Glutamatergic neuron (in vitro differentiated cells): Measurements from ENCODE around the gene CHERP. TPM values are rescaled to one million over a fixed set of nuclear protein-coding genes. Genes with fewer than 3 reads are reported as not detected.

Experiments
- DNase-seq: peaks from one replicate; pipeline ENCODE4 v3.0.0; 2022
- H3K27ac Mint-ChIP-seq: one replicate; pipeline ENCODE4 v1.8.0; 2020; ENCODE audit warnings: mild to moderate bottlenecking, mixed read lengths, inconsistent platforms; ENCODE audit not compliant: unreplicated experiment
- H3K27me3 Mint-ChIP-seq: one replicate; pipeline ENCODE4 v1.8.0; 2020; ENCODE audit warnings: mild to moderate bottlenecking, moderate library complexity, mixed read lengths, inconsistent platforms; ENCODE audit not compliant: unreplicated experiment
- H3K36me3 Mint-ChIP-seq: one replicate; pipeline ENCODE4 v1.8.0; 2020; ENCODE audit warnings: mild to moderate bottlenecking, mixed read lengths, inconsistent platforms; ENCODE audit not compliant: unreplicated experiment
- H3K4me1 Mint-ChIP-seq: one replicate; pipeline ENCODE4 v1.8.0; 2020; ENCODE audit warnings: mild to moderate bottlenecking, low read depth, mixed read lengths, inconsistent platforms; ENCODE audit not compliant: unreplicated experiment
- H3K4me3 Mint-ChIP-seq: one replicate; pipeline ENCODE4 v1.8.0; 2020; ENCODE audit warnings: mild to moderate bottlenecking, mixed read lengths, inconsistent platforms; ENCODE audit not compliant: unreplicated experiment
- H3K9me3 Mint-ChIP-seq: one replicate; pipeline ENCODE4 v1.8.0; 2020; ENCODE audit warnings: mild to moderate bottlenecking, moderate library complexity, mixed read lengths, inconsistent platforms; ENCODE audit not compliant: unreplicated experiment
- total RNA-seq: library from RNA; stranded (reverse); fragmentation: NEBNext Ultra II Directional; extraction: Animal tissue kit (Norgen Biotek cat#: 25700); gene quantifications from one replicate; pipeline ENCODE4 v1.2.1, GENCODE V29; 2021; ENCODE audit not compliant: unreplicated experiment
- TF ChIP-seq, protein P1 (sequence below): fragments of 200-600 bp; sonication (generic); IDR thresholded peaks from one replicate; pipeline ENCODE4 v1.5.0; 2021; ENCODE audit not compliant: partially characterized antibody, unreplicated experiment

The CHERP gene
- total RNA-seq, 1 donor from 2014 or later: 50.7 TPM

DNA sequence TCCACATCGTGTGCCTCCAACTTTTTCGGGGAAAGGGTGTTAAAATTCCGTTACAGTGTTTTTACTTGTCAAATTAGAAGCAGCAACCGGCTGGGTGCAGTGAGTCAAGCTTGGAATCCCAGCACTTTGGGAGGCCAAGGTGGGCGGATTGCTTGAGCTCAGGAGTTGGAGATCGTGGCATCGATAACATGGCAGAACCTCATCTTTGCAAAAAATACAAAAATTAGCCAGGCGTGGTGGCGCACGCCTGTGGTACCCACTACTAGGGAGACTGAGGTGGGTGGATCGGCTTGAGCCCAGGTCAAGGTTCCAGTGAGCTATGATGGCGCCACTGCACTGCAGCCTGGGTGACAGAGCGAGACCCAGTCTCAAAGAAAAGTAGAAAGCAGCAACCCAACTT is 31.1 kb upstream of the CHERP start:
- Mint-ChIP-seq H3K4me3 (peak overlapping the region; percentile 98), H3K27me3 (peaks cover 12% of the 10 kb centered on the region), H3K27ac (peak overlapping the region; percentile 90), H3K4me1 (peaks cover 10% of the 10 kb centered on the region), H3K9me3 (peaks cover 15% of the 10 kb centered on the region), H3K36me3 (no peaks in the 10 kb centered on the region)
- no peak for DNase-seq
- TF ChIP-seq, protein P1, sequence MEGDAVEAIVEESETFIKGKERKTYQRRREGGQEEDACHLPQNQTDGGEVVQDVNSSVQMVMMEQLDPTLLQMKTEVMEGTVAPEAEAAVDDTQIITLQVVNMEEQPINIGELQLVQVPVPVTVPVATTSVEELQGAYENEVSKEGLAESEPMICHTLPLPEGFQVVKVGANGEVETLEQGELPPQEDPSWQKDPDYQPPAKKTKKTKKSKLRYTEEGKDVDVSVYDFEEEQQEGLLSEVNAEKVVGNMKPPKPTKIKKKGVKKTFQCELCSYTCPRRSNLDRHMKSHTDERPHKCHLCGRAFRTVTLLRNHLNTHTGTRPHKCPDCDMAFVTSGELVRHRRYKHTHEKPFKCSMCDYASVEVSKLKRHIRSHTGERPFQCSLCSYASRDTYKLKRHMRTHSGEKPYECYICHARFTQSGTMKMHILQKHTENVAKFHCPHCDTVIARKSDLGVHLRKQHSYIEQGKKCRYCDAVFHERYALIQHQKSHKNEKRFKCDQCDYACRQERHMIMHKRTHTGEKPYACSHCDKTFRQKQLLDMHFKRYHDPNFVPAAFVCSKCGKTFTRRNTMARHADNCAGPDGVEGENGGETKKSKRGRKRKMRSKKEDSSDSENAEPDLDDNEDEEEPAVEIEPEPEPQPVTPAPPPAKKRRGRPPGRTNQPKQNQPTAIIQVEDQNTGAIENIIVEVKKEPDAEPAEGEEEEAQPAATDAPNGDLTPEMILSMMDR: no peak

DNA sequence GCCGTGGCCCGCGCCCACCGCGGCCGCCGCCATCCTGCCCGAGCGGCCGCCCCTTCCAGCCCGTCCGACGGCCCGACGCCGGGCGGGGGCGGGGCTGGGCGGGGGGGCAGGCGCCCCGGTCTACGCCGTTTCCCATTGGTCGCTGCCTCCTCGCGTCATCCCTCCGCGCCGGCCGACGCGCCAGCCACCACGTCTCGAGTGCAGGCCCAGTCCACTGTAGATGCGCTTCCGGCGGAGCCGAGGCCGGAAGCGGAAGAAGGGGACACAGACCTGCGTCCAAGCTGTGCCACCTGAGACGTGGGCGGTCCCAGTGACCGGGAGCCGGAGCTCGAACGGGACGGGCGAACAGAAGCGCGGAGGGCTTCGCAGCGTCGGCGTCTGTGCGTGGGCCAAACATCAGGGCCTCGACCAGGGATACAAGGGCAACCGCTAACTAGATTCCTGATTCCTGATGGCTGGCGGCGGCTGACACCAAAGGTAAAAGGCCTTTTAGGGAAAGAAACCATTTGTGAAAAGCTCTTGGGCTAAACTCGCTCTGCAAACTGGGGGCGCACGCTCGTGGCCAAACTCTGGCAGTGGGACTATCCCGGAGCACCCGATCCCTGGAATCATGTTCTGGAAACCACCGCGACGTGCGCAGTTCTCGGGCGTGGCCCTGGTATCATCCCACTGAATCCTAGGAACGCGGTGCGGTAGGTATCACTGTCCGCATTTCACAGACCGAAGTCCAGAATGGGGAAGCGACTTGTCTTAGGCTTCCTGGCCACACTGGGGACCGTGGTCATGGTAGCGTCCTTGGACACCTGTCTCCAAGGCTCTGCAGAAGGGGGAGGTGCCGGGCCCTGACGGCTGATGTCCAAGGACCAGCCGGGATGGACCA is 30.3 kb upstream of the CHERP start, which contains the start of gene SLC35E1:
SLC35E1 (minus strand) TSS at position 84 of the 880 bp plus-strand sequence; CDS start at position 33, 51 bp downstream.
- DNase-seq: peak; percentile 94
- Mint-ChIP-seq H3K4me3 (peak within 1 kb of the TSS; percentile 98), H3K4me1 (peaks cover 10% of the 10 kb centered on the region), H3K27ac (peak within 1 kb of the TSS; percentile 90), H3K36me3 (no peaks in the 10 kb centered on the region), H3K27me3 (peaks cover 12% of the 10 kb centered on the region), H3K9me3 (peaks cover 15% of the 10 kb centered on the region)
- TF ChIP-seq, protein P1: no peak

DNA sequence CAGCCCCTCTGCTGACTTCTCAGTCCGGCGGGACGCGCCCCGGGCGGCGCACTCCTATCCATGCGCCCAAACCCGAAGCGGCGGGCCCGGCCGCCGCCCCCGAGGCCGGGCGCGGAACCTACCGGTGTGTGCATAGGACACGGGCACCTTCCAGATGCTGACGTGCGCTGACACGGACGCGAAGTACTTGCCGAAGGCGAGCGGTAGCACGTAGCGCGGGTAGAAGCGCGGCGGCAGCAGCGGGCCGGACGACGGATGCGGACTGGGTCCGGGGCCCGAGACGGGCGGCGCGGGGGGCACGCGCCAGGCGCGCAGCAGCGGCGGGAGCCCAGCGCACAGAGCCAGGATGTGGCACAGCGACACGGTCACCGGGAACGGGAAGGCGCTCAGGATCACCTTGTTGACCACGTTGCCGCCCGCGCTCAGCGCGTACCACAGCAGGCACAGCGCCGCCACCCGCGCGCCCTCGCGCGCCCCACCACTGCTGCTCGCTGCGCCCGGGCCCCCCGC is 29.6 kb upstream of the CHERP start:
- no peak overlapping the region for H3K27ac Mint-ChIP-seq

DNA sequence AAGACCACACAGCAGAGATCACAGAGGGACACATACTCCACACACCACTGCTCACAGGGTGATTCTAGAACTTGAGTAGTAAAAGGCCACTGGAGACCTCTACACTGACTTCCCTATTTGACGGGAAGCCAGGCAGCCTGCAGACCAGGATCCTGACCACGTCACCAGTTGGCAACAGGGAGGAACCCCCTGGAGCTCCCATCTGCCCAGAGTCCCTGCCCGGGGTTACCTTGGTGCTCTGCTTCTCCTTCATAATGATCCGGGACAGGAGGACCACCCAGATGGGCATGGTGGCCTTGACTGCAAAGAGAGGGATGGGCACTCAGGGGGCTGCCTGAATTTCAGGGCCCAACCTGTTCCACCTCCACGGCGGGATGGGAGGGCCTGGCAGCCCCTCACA is 29.0 kb upstream of the CHERP start:
- Mint-ChIP-seq H3K4me1 (peaks cover 10% of the 10 kb centered on the region), H3K27me3 (peaks cover 10% of the 10 kb centered on the region), H3K4me3 (peak overlapping the region; percentile 86), H3K36me3 (peaks cover 7% of the 10 kb centered on the region), H3K9me3 (peaks cover 13% of the 10 kb centered on the region), H3K27ac (no peak overlapping the region)
- DNase-seq: no peak
- TF ChIP-seq, protein P1: no peak

More for the DNA sequence above, 29.6 kb upstream of the CHERP start:
- peaks cover 10% of the 10 kb centered on the region for H3K4me1 Mint-ChIP-seq
- H3K27me3 Mint-ChIP-seq: peaks cover 12% of the 10 kb centered on the region
- H3K36me3 Mint-ChIP-seq: peaks cover under 1% of the 10 kb centered on the region
- TF ChIP-seq, protein P1: no peak
- H3K9me3 Mint-ChIP-seq: peaks cover 15% of the 10 kb centered on the region
- no peak for DNase-seq
- H3K4me3 Mint-ChIP-seq: peak overlapping the region; percentile 86
